Tibial nerve (tissue), 4 donors: Measurements from ENCODE around the gene GMPPA. TPM values are rescaled to one million over a fixed set of nuclear protein-coding genes. Genes with fewer than 3 reads are reported as not detected.

Source experiments
- DNase-seq, 2 donors: peaks; one replicate each; pipeline ENCODE4 v3.0.0-alpha.2; 2019; ENCODE audit warnings: low spot score in 2 of 2
- H3K27ac ChIP-seq, 4 donors: fragments of 200-600 bp; sonication (generic) in 3 of 4; one replicate each; pipeline ENCODE4 v1.5.1; 2017 to 2019; ENCODE audit warnings: mild to moderate bottlenecking in 1 of 4
- H3K27me3 ChIP-seq, 2 donors: fragments of 200-600 bp; sonication (generic) in 1 of 2; one replicate each; pipeline versions ENCODE4 v1.5.1 to v1.6.0; 2017 to 2019
- H3K36me3 ChIP-seq, 3 donors: fragments of 200-600 bp; sonication (generic); one replicate each; pipeline ENCODE4 v1.5.1; 2018 to 2019
- H3K4me1 ChIP-seq, 4 donors: fragments of 200-600 bp; sonication (generic) in 3 of 4; one replicate each; pipeline ENCODE4 v1.5.1; 2017 to 2019
- H3K4me3 ChIP-seq, 4 donors: fragments of 200-600 bp; sonication (generic) in 3 of 4; one replicate each; pipeline ENCODE4 v1.5.1; 2017 to 2019; ENCODE audit warnings: mild to moderate bottlenecking in 1 of 4, moderate library complexity in 1 of 4
- H3K9me3 ChIP-seq, 4 donors: fragments of 200-600 bp; sonication (generic) in 3 of 4; one replicate each; pipeline ENCODE4 v1.5.1; 2017 to 2019
- CTCF ChIP-seq, 5 experiments: fragments of 200-600 bp in 3 of 5; fragments of 450-650 bp in 2 of 5; sonication (generic) in 3 of 5; IDR thresholded peaks; one replicate each; pipeline ENCODE4 v1.5.1; 2016 to 2019; ENCODE audit warnings: antibody characterized with exemption in 5 of 5, mild to moderate bottlenecking in 3 of 5, moderate library complexity in 2 of 5
- EP300 ChIP-seq, 2 donors: sonication (generic); formaldehyde crosslinking; IDR thresholded peaks; one replicate each; pipeline ENCODE4 v1.6.1; 2017; ENCODE audit warnings: antibody characterized with exemption in 2 of 2, mild to moderate bottlenecking in 1 of 2
- POLR2A ChIP-seq, 2 donors: fragments of 450-650 bp; IDR thresholded peaks; one replicate each; pipeline ENCODE4 v1.6.1; 2017; ENCODE audit warnings: antibody characterized with exemption in 2 of 2, mild to moderate bottlenecking in 2 of 2, moderate library complexity in 2 of 2
- WGBS, 2 donors: methylation state at CpG; one replicate each; pipeline ENCODE4 v1.1.5; 2018; 5-methylcytosine and 5-hydroxymethylcytosine counted together
- total RNA-seq, 4 donors: library from RNA; depleted of rRNA; stranded (reverse); fragments of >200 nt; gene quantifications; one replicate each; pipeline ENCODE4 v1.1.0, GENCODE V29; 2016

GMPPA gene
- total RNA-seq, 4 donors from 2014 or later = 18.8 to 29.7 (median 27.8) TPM

DNA sequence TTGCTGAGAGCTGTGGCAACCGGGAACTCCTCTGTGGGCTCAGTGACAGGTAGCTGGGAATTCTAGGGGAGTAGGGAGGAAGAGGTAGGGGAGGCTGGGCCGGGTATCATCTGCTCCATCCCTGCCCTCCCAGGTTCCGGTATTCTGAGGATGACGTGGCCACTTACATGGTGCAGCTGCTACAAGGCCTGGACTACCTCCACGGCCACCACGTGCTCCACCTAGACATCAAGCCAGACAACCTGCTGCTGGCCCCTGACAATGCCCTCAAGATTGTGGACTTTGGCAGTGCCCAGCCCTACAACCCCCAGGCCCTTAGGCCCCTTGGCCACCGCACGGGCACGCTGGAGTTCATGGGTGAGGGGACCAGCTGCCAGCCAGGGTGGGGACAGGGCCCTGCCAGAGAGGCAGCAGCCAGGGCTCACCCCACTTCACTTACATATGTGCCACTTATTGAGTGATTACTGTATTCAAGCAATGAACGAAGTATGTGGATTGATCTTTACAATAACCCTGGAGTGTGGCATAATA lies 8.0 kb upstream of the GMPPA start:
- Histone ChIP-seq H3K9me3 (no peaks in the 10 kb centered on the region), H3K4me3 (no peak overlapping the region), H3K4me1 (peaks cover 0 to 7% (median 0%) of the 10 kb centered on the region in 4 donors), H3K27ac (no peak overlapping the region), H3K36me3 (no peaks in the 10 kb centered on the region), H3K27me3 (peaks cover 0 to 74% of the 10 kb centered on the region in 2 donors)
- 88% methylated on average over 10 of the region's 10 CpGs for WGBS, 2 donors
- TF ChIP-seq POLR2A (IDR thresholded peaks at IDR 0.05) = no peak
- DNase-seq = no peak

DNA sequence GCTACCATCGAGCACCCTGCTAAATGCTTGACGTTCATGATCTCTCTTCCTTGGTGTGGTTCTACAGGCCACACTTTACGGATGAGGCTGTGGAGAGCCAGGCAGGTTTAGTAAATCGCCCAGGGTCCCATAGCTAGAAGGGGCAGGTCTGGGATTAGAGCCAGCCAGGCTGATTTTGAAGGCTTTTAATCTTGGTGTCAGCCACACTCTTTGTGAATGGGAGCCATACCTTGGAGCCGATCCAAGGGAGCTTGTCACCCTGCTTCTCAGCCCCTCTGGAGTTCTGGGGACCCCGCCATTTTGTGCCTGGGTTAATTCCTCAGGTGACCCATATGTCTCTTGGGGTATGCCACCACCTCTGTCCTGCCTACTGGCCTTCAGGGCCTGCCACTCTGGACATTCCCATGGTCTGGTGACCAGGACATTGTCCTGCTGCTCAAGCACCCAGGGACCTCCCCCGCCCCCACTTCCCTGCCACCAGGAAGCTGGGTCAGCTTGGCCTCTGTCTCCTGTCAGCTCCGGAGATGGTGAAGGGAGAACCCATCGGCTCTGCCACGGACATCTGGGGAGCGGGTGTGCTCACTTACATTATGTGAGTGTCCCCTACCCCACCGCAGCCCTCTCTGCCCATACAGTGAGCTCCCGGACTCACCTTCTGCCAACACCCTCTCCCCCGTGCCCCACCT lies 7.3 kb upstream of the GMPPA start:
- WGBS, 2 donors = 86% methylated on average over 14 of the region's 14 CpGs
- H3K9me3 ChIP-seq = no peaks in the 10 kb centered on the region
- no peak overlapping the region for H3K4me3 ChIP-seq
- TF ChIP-seq CTCF (IDR thresholded peaks at IDR 0.05) (no peak), POLR2A (IDR thresholded peaks at IDR 0.05) (no peak), EP300 (IDR thresholded peaks at IDR 0.05) (no peak)
- H3K27ac ChIP-seq = no peak overlapping the region
- peaks cover 0 to 74% of the 10 kb centered on the region in 2 donors for H3K27me3 ChIP-seq
- no peaks in the 10 kb centered on the region for H3K36me3 ChIP-seq
- peaks cover 0 to 9% (median 0%) of the 10 kb centered on the region in 4 donors for H3K4me1 ChIP-seq
- DNase-seq = no peak

DNA sequence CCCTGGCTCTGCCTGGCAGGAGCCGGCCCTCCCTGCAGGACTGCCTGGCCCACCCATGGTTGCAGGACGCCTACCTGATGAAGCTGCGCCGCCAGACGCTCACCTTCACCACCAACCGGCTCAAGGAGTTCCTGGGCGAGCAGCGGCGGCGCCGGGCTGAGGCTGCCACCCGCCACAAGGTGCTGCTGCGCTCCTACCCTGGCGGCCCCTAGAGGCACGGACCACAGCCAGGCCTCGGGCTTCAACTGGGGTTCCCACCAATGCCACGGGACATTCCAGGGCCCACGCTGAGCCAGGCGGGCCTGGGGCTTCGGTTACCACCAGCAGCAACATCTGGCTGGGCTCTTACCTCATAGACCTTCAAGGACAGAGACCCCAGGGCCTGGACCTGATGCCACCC lies 6.1 kb upstream of the GMPPA start:
- no peak for TF ChIP-seq CTCF (IDR thresholded peaks at IDR 0.05)
- TF ChIP-seq EP300 (IDR thresholded peaks at IDR 0.05) = no peak
- TF ChIP-seq POLR2A (IDR thresholded peaks at IDR 0.05) = no peak
- Histone ChIP-seq H3K36me3 (no peaks in the 10 kb centered on the region), H3K4me1 (peaks cover 0 to 21% (median 10%) of the 10 kb centered on the region in 4 donors), H3K9me3 (no peaks in the 10 kb centered on the region), H3K4me3 (no peak overlapping the region), H3K27me3 (peaks cover 0 to 73% of the 10 kb centered on the region in 2 donors), H3K27ac (no peak overlapping the region)
- WGBS, 2 donors = 63 to 70% methylated on average over 20 of the region's 20 CpGs
- no peak for DNase-seq

- no peak for DNase-seq
- Histone ChIP-seq H3K4me1 (peaks cover 0 to 23% (median 10%) of the 10 kb centered on the region in 4 donors), H3K27me3 (peaks cover 0 to 68% of the 10 kb centered on the region in 2 donors), H3K9me3 (no peaks in the 10 kb centered on the region), H3K36me3 (no peaks in the 10 kb centered on the region), H3K4me3 (no peak overlapping the region), H3K27ac (no peak overlapping the region)
- TF ChIP-seq CTCF (IDR thresholded peaks at IDR 0.05) = no peak
- no peak for TF ChIP-seq POLR2A (IDR thresholded peaks at IDR 0.05)
- TF ChIP-seq EP300 (IDR thresholded peaks at IDR 0.05) = no peak
- WGBS, 2 donors = 93 to 95% methylated on average over 5 of the region's 5 CpGs
Observed at GRCh38 chr2:219493086-219493485, 5.6 kb upstream of the GMPPA start.

- H3K9me3 ChIP-seq = no peaks in the 10 kb centered on the region
- H3K4me1 ChIP-seq = peaks cover 0 to 34% (median 17%) of the 10 kb centered on the region in 4 donors
- TF ChIP-seq POLR2A (IDR thresholded peaks at IDR 0.05) (no peak), CTCF (IDR thresholded peaks at IDR 0.05) (peak in 1 of 5 experiments; percentile 58)
- H3K27me3 ChIP-seq = peaks cover 0 to 48% of the 10 kb centered on the region in 2 donors
- H3K36me3 ChIP-seq = no peaks in the 10 kb centered on the region
- DNase-seq = no peak
- H3K4me3 ChIP-seq = no peak overlapping the region
- no peak overlapping the region for H3K27ac ChIP-seq
- WGBS, 2 donors = 29 to 35% methylated on average over 10 of the region's 10 CpGs
Observed at GRCh38 chr2:219494952-219495530, 3.6 kb upstream of the GMPPA start.
